GM19397 (cell line): ENCODE results near the gene PRDX6.
"Not testable (repeated sequence)": the region's sequence is repeated elsewhere in the genome, so short reads cannot be mapped to it uniquely, and the experiment has no call there.

Experiments used
- ATAC-seq: cut with Tn5 transposase; IDR thresholded peaks from one replicate; pipeline ENCODE4 v1.9.1; 2021; ENCODE audit warnings: mild to moderate bottlenecking, moderate library complexity; ENCODE audit not compliant: unreplicated experiment

The PRDX6 gene

DNA sequence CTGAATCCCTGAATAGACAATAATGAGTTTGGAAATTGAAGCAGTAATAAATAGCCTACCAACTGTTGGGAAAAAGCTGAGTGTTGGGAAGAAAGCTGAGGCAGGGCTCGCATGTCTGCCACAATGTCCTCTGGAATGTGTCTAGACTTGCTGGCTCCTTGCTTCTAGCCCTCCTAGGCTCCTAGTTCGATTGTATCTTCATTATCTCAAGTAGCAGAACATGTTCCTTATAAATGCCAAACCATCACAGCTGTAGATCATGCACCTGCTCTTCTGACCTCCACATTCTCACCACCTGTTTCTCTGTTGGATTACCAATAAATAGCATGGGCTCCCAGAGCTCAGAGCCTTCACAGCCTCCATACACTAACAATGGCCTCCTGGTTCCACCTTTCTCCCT lies 12.9 kb upstream of the PRDX6 start:
- not testable (repeated sequence) for ATAC-seq

DNA sequence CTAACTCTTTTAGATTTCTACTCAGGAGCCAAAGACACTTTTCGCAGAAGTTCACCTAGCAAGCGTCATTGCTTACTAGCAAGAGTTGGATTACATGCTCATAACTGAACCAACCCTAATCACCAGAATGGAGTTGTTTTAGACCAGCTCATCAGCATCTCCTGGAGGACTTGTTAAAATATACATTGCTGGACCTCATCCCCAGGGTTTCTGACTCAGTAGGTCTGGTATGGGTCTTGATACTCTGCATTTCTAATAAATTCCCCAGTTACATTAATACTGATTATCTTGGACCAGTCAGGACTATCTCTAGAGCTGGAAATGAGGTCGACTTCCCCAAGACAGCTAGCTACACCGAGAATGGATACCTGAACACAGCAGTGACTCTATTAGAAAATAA lies 9.7 kb upstream of the PRDX6 start:
- no peak for ATAC-seq

DNA sequence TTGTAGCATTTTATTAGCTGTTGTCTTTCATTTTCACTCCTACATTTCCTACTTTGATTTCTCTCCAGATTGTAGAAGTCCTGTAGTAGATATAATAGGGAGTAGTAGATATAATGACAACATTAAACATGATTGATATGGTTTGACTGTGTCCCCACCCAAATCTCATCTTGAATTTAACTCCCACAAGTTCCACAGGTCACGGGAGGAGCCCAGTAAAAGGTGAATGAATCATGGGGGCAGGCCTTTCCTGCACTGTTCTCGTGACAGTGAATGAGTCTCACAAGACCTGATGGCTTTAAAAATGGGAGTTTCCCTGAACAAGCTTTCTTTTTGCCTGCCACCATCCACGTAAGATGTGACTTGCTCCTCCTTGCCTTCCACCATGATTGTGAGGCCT lies 7.5 kb upstream of the PRDX6 start:
- no peak for ATAC-seq

DNA sequence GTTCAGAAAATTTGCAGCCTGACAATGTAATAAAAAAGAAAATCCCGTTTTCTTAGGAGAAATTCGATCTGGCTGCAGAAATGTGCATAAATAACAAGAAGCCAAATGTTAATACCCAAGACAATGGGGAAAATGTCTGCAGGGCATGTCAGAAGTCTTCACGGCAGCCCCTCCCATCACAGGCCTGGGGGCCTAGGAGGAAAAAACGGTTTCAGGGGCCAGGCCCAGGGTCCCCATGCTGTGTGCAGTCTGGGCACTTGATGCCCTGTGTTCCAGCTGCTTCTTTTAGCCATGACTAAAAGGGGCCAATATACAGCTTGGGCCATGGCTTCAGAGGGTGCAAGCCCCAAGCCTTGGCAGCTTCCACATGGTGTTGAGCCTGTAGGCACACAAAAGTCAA lies 6.5 kb upstream of the PRDX6 start:
- no peak for ATAC-seq

DNA sequence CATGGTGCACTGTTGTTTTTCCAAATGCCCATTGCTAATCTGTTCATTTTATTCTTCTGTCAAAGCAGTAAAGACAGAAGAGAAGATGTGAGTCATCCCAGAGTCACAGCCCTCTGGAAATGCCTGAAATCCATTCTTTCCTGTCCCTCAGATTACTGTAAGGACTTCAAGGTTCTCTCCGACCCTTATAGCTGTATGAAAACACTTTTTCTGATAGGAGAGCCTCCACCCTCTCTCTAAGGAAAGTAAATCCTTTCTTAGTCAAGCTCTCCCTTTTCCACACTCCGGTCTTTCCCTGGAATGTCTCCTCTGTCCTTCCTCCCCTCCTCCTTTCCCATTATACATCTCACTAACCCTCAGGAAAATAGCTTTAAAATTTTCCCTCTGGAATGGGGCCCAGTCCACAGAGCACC lies 3.5 kb upstream of the PRDX6 start:
- no peak for ATAC-seq

DNA sequence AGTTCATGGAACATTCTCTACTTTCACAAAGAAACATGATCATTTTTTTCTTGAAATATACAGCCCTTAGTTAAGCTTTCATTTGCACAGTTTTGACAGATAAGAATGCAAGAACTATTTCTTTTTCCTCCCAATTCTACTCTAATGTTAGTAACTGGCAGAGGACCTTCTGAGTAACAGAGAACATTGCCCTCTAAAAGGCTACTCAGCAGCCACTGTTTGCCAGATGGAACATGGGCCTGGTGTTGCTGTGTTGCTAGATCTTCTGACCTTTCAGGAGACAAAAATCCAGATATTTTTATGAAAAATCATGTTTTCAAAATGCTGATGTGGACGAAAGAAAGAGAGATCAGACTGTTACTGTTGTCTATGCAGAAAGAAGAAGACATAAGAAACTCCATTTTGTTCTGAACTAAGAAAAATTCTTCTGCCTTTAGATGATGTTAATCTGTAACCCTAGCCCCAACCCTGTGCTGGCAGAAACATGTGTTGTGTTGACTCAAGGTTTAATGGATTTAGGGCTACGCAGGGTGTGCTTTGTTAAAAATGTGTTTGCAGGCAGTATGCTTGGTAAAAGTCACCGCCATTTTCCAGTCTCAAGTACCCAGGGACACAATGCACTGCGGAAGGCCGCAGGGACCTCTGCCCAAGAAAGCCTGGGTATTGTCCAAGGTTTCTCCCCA lies 2.9 kb upstream of the PRDX6 start:
- no peak for ATAC-seq

DNA sequence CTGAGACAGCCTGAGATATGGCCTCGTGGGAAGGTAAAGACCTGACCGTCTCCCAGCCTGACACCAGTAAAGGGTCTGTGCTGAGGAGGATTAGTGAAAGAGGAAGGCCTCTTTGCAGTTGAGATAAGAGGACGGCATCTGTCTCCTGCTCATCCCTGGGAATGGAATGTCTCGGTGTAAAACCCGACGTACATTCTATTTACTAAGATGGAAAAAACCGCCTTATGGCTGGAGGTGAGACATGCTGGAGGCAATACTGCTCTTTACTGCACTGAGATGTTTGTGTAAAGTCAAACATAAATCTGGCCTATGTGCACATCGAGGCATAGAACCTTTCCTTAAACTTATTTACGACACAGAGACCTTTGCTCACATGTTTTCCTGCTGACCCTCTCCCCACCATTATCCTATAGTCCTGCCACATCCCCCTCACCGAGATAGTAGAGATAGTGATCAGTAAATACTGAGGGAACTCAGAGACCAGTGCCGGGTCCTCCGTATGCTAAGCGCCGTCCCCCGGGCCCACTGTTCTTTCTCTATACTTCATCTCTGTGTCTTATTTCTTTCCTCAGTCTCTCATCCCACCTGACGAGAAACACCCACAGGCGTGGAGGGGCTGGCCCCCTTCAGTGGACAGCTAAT lies 2.2 kb upstream of the PRDX6 start:
- not testable (repeated sequence) for ATAC-seq

DNA sequence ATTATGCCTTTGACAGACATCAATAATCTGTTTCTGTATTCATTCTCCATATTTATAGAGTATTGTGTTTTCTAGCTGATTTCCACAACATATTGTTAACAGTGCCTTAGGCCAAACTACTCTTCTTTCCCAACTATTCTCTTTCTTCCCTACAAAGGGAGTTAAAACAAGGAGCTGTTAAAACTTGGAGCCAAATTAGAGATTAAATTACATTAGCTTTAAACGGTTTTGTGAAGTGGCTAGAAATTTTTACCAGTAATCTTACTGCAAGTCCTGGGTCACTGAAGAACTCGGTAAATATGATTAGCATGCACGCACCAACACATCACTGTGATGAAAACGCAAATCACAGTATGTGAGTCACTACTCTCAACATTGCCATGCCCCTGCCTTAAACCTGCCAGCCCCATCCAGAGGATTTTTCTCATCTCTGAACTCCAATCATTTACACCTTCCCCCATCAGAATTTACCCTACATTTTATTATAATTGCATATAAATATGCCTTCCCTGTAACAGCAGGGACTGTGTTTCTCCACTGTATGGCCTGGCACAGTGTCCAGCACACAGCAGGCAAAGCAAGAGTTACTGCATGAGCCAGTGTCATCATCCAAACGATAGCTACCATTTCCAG lies 1.5 kb upstream of the PRDX6 start:
- ATAC-seq: no peak

DNA sequence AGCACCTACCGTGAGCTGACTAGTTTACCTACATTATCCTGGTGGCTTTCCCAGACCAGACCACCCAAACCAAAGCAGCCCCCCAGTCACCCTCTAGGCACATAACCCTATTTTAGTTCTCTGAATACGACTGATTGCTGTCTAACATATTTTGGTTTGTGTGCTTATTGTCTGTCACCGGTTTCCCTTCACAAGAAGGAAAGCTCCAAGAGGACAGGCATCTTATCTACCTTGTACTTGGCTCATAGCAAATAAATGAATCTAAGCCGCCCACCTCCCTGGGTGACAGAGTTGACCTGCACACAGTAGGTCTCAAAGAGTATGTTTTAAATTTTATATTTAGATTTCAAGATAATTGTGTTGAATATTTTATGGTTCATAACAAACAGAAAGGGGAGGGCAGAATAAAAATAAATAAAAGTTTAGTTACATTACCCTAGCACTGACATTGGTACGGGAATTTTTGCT lies 904 bp upstream of the PRDX6 start:
- ATAC-seq: no peak

DNA sequence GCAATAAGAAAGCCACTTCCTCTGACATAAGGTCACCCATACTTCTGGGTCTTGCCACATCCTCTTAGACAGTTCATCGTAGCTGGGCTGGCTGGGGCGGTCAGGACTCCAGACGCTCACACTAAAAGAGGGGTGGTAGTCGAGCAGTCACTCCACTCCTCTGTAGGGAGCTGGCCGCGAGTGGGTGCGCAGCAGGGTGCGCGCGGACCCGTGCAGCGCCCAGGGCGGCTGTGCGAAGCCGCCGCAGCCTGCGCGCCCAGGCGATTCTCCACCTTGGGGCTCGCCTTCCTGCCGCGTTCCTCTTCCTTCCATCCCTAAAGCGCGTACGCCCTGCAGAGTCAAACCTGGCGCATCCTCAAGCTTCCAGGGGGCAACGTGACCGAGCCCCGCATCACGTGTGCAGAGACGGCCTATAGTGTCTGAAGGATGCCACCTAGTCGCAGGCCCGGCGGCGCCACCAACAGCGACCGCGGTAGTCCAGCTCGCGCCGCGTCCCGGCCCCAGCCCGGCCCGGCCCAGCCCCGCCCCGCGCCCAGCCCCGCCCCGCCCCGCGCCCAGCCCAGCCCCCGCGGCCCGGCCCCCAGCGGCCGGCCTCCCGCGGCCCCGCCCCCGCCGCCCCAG lies 360 bp upstream of the PRDX6 start:
- peak; percentile 96 for ATAC-seq

DNA sequence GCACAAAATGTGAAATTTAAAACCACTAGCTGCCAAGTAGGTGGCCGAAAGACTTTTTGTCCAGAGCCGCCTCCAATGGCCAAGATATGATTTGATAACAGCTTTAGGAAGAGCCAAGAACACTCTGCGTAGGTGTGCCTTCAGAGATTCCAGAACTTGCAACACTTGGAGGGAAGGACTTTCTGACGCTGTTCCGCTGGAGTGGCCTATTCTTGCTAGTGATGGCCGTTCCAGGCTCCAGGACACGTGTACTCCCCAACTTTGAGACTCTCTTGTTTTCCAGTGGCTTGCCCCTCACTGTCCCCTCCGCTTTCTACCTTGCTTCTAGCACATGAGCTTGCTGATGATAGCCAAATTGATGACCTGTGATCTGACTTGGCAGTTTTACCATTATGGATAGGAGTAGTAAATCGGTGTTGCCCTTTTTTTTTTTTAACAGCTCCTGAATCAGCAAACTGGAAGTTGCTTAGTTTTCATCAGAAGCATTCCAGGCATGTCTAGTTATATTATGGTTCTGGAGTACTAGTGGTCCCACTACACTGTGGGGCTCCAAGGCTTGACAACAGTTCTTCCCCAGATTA lies 1.0 kb downstream of the PRDX6 start:
- ATAC-seq: no peak

DNA sequence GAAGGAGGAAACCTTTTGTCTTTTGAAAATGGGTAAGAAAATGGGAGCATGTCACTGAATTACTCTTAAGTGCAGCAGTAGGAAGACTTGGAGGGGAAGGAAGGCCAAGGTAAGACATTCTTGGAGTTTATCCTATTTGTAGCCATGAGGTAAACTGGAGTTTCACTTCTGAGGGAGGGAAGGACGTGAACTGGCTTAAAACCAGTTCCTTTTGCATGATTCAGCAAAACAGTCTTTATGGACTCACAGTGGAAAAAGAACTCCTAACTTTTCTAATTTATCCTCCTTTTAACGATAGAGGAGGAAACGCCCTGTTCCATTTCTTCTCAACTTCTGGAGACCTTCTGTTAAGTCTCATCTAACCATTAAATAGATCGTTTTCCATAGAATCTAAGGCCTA lies 2.5 kb downstream of the PRDX6 start:
- ATAC-seq: no peak

DNA sequence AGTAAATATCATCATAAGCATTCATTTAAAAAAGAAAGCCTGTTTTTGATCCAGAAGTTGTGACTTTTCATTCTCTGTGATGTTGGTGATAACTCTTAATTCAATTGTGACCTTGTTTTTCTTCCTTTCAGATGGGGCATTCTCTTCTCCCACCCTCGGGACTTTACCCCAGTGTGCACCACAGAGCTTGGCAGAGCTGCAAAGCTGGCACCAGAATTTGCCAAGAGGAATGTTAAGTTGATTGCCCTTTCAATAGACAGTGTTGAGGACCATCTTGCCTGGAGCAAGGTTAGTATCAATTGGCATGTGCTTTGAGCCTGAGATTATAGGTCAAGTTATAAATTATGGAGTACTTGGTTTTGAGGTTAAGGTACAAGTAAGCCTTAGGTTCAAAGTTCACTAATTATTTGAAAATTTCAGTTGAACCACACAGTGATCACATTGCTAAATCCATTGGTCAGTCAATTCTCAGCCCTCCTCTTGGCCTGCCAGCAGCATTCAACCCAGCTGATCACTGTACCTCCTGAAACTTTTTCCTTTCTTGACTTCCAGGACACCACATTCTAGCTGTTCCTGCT lies 4.1 kb downstream of the PRDX6 start:
- ATAC-seq: no peak

DNA sequence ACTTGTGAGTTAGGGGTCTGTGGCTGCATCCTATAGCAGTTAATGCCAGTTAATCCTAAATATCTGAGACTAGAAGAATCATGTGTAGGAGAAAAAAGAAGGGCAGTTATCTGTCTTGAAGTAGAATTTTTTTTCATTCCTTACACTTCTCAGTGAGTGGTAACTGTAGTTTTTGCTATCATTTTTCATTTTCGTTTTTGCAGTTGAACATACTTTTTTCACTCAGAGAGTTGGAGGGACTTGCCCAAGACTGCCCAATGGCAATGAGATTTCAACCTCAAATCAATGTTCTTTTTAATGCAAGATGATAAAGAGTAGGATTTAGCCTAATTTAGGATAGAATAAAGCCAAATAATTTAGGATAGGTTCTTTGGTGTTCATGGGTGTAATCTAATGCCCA lies 5.5 kb downstream of the PRDX6 start:
- no peak for ATAC-seq

DNA sequence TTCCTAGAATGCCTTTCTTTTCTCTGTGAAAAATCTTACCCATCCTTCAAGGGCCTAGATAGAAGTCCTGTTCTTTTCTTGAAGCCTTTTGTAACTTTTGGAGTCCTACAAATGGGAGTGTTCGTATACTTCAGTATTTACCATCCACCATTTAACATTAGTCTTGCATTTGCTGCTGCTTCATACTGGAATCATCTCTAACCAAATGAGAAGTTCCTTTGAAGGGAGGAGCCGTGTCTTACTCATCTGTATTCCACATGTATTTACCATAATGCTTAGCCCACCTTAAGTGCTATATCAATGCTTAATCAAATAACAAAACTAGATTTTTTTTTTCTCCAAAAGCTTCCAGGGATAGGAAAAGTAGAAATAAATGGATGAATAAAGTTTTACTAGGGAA lies 7.1 kb downstream of the PRDX6 start:
- ATAC-seq: no peak

DNA sequence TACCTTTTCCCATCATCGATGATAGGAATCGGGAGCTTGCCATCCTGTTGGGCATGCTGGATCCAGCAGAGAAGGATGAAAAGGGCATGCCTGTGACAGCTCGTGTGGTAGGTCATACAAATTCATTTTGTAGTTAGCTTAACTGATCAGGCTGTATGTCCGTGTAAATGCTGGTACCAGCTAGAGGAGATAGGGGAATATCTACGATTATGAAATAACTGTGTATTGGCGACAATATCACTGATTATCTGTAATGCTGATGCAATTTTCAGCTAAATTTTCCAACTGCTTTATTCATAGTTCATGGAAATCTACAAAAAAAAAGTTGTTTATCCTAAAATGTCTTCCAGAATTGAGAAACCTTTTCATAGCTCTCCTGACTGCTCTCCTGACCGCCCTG lies 8.3 kb downstream of the PRDX6 start:
- ATAC-seq: no peak

DNA sequence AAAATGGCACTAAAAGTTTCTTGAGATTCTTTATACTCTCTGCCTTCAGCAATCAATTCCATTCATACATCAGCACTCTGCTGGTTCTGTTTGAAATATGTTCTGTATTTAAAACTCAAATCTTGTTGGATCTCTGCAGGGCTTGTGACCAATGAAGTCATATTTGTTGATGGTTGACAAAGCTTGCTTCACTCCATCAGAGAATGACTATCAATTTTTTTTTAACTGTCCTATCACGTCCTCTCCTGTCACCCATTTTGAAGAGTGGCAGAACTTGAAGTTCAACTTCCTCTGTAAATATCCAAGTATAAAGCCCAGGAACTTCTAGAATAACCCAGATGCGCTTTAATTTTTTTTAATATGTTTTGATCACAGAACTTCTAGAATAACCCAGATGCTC lies 10.9 kb downstream of the PRDX6 start:
- no peak for ATAC-seq

DNA sequence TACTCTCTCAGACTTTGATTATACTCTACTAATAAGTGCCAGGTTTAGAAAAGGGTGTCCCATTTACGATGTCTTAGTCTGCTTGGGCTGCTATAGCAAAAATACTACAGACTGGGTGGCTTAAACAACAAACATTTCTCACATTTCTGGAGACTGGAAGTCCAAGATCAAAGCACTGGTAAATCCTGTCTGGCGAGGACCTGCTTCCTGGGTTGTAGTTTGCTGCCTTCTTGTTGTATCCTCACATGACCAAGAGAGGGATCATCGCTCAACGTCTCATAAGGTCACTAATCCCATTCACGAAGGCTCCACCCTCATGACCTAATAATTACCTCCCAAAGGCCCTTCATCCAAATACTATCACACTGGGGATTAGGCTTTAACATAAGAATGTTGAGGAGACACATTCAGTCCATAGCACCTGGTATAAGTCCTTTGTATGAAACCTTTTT lies 12.0 kb downstream of the PRDX6 start:
- no peak for ATAC-seq

DNA sequence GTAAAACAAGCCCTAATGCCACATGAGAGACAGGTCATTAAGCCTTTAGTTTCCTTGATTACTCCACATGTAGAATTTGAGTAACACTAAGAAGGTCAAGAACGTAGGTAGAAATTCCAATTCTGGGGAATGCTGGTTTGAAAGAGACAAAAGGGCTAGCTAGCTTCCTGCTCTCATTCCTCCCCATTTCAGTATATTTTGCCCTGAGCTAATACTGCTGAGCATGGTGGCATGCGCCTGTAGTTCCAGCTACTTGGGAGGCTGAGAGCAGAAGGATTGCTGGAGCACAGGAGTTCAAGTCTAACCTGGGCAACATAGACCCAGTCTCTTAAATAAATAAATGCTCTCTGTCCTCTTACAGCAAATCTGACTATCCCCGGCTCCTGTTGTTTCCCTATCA lies 12.8 kb downstream of the PRDX6 start:
- no peak for ATAC-seq

DNA sequence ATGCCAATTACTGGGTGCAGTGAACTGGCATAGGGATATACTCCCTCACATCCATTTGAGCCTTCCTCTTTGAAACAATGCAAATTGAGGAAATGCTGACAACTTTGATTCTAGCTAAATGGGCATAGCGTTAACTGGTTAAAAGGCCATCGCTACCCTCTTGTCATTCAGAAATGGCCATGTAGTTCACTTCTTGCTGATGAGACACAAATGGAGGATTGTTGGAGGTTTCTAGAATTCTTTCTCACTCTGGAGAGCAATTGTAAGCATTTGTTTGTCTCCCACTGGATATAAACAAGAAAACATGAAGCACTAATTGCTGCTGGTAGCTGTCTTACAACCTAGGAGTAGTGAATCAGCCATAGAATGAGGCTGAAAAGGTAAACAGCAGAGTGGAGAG lies 14.4 kb downstream of the PRDX6 start:
- ATAC-seq: no peak

DNA sequence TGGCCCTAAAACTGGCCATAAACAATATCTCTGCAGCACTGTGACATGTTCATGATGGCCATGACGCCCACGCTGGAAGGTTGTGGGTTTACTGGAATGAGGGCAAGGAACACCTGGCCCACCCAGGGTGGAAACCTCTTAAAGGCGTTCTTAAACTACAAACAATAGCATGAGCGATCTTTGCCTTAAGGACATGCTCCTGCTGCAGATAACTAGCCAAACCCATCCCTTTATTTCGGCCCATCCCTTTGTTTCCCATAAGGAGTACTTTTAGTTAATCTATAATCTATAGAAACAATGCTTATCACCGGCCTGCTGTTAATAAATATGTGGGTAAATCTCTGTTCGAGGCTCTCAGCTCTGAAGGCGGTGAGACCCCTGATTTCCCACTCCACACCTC lies 16.0 kb downstream of the PRDX6 start:
- not testable (repeated sequence) for ATAC-seq
